A549 (cell line): Measurements from ENCODE around the gene PDZD7. TPM values are rescaled to one million over a fixed set of nuclear protein-coding genes. Genes with fewer than 3 reads are reported as not detected.
A peak's percentile ranks its signal among the peaks of the same experiment; 100 is the strongest.

Experiments
- ATAC-seq, 2 experiments: fragments of 200-7000 bp in 1 of 2; fragments of >200 bp in 1 of 2; cut with Nextera tagmentation in 1 of 2; cut with Tn5 transposase in 1 of 2; 3 replicates each; pipeline versions ENCODE4 v1.8.0 to v1.9.1; 2018 to 2020; ENCODE audit warnings: mild to moderate bottlenecking in 1 of 2, moderate library complexity in 1 of 2
- CTCF ChIA-PET: fragments of 300-600 bp; sonication (Branson Sonifier 250); formaldehyde crosslinking; extraction: SDS; loops from one replicate; lab custom pipeline; 2021; ENCODE audit warnings: antibody characterized with exemption, inconsistent platforms; lab: Yijun Ruan, JAX
- POLR2A ChIA-PET: fragments of 350-600 bp; formaldehyde crosslinking; extraction: SDS; loops from one replicate; lab custom pipeline; 2021; ENCODE audit warnings: antibody characterized with exemption, inconsistent platforms; lab: Yijun Ruan, JAX
- DNase-seq, 2 experiments: peaks; one replicate each; pipeline versions ENCODE4 v3.0.0 to v3.0.0-alpha.2; 2011 to 2016; ENCODE audit warnings: low read depth in 1 of 2, low spot score in 1 of 2
- FAIRE-seq: peaks from 2 replicates; lab custom pipeline; 2011; peaks lifted over from hg19 to GRCh38; lab: Jason Lieb, UNC
- H3K27ac ChIP-seq, 2 experiments: fragments of >200 bp; sonication (Bioruptor Twin); formaldehyde crosslinking; 3 replicates each; pipeline ENCODE4 v1.5.1; 2016 to 2017
- H3K4me1 ChIP-seq: fragments of >200 bp; sonication (Bioruptor Twin); formaldehyde crosslinking; 3 replicates; pipeline ENCODE4 v1.6.1; 2016
- H3K4me2 ChIP-seq: fragments of >200 bp; sonication (Bioruptor Twin); formaldehyde crosslinking; 3 replicates; pipeline ENCODE4 v1.6.1; 2016
- H3K4me3 ChIP-seq: fragments of >200 bp; sonication (Bioruptor Twin); formaldehyde crosslinking; 3 replicates; pipeline ENCODE4 v1.5.1; 2016
- H3K9me3 ChIP-seq: fragments of >200 bp; sonication (Bioruptor Twin); formaldehyde crosslinking; 3 replicates; pipeline ENCODE4 v1.6.1; 2016
- CBX8 ChIP-seq: fragments of 200-600 bp; sonication (generic); IDR thresholded peaks from 2 replicates; pipeline ENCODE4 v1.6.1; 2016
- CHD2 ChIP-seq: fragments of 150-350 bp; IDR thresholded peaks from 2 replicates; pipeline ENCODE4 v1.6.1; 2014; ENCODE audit warnings: low read length; ENCODE audit not compliant: partially characterized antibody
- EHF ChIP-seq: fragments of 250-450 bp; sonication (Bioruptor Pico); IDR thresholded peaks from 2 replicates; pipeline ENCODE4 v1.5.0; 2020; ENCODE audit warnings: mild to moderate bottlenecking
- EHMT2 ChIP-seq: fragments of 200-600 bp; sonication (generic); IDR thresholded peaks from 2 replicates; pipeline ENCODE4 v1.6.1; 2016; ENCODE audit warnings: antibody characterized with exemption, low read depth, mild to moderate bottlenecking, moderate library complexity
- EP300 ChIP-seq, 2 experiments: fragments of >200 bp; sonication (Bioruptor Twin); formaldehyde crosslinking; IDR thresholded peaks; 2 replicates in 1 of 2; 3 replicates in 1 of 2; pipeline ENCODE4 v1.6.1; 2016 to 2017
- ESRRA ChIP-seq: fragments of 150-350 bp; IDR thresholded peaks from 2 replicates; pipeline ENCODE4 v1.6.1; 2014; ENCODE audit warnings: mild to moderate bottlenecking, low read length, borderline replicate concordance
- FOSB ChIP-seq: fragments of 250-450 bp; sonication (Bioruptor Pico); IDR thresholded peaks from 2 replicates; pipeline ENCODE4 v1.5.0; 2020; ENCODE audit warnings: mild to moderate bottlenecking, moderate library complexity
- FOSL2 ChIP-seq, 2 experiments: fragments of 450-650 bp in 1 of 2; fragments of >200 bp in 1 of 2; sonication (Bioruptor Twin) in 1 of 2; formaldehyde crosslinking; IDR thresholded peaks; 2 replicates each; pipeline versions ENCODE4 v1.5.0 to v1.6.1; 2016 to 2020; ENCODE audit warnings: mild to moderate bottlenecking in 1 of 2, moderate library complexity in 1 of 2
- FOXS1 ChIP-seq: fragments of 250-450 bp; sonication (Bioruptor Pico); IDR thresholded peaks from 2 replicates; pipeline ENCODE4 v1.5.0; 2020; ENCODE audit warnings: mild to moderate bottlenecking, moderate library complexity
- GATA3 ChIP-seq: IDR thresholded peaks from 2 replicates; pipeline ENCODE4 v1.6.1; 2012; ENCODE audit warnings: borderline replicate concordance
- HDAC2 ChIP-seq: fragments of 200-600 bp; sonication (generic); IDR thresholded peaks from 2 replicates; pipeline ENCODE4 v1.6.1; 2016
- HES2 ChIP-seq: fragments of >200 bp; sonication (Bioruptor Twin); formaldehyde crosslinking; IDR thresholded peaks from 2 replicates; pipeline ENCODE4 v1.6.1; 2016
- JUN ChIP-seq, 2 experiments: fragments of >200 bp; sonication (Bioruptor Twin); formaldehyde crosslinking; IDR thresholded peaks; 2 replicates in 1 of 2; 3 replicates in 1 of 2; pipeline ENCODE4 v1.6.1; 2016 to 2017
- KDM5A ChIP-seq: fragments of 200-600 bp; sonication (generic); IDR thresholded peaks from 2 replicates; pipeline ENCODE4 v1.6.1; 2016; ENCODE audit warnings: antibody characterized with exemption, mild to moderate bottlenecking
- MAX ChIP-seq: IDR thresholded peaks from 2 replicates; pipeline ENCODE4 v1.6.1; 2012
- MAZ ChIP-seq: fragments of 150-350 bp; IDR thresholded peaks from 2 replicates; pipeline ENCODE4 v1.6.1; 2014; ENCODE audit warnings: antibody characterized with exemption, low read depth, low read length, borderline replicate concordance
- NFE2L2 ChIP-seq: fragments of 150-350 bp; conservative IDR thresholded peaks from 2 replicates; pipeline ENCODE4 v1.6.1; 2014; ENCODE audit warnings: low read length
- NPAS2 ChIP-seq: fragments of 250-450 bp; sonication (Bioruptor Pico); IDR thresholded peaks from 2 replicates; pipeline ENCODE4 v1.8.0; 2022; ENCODE audit warnings: mild to moderate bottlenecking, moderate library complexity, borderline replicate concordance
- PHF8 ChIP-seq: fragments of 200-600 bp; sonication (generic); IDR thresholded peaks from 2 replicates; pipeline ENCODE4 v1.6.1; 2016; ENCODE audit warnings: low read depth, mild to moderate bottlenecking, antibody characterized with exemption, moderate library complexity, borderline replicate concordance
- POLR2AphosphoS2 ChIP-seq: conservative IDR thresholded peaks from 2 replicates; pipeline ENCODE4 v1.6.1; 2012; ENCODE audit warnings: low read length, improper control_type of control experiment, inconsistent platforms
- TFCP2L1 ChIP-seq: fragments of 250-450 bp; sonication (Bioruptor Pico); IDR thresholded peaks from 2 replicates; pipeline ENCODE4 v1.5.0; 2021; ENCODE audit warnings: mild to moderate bottlenecking
- ZC3H11A ChIP-seq: fragments of 450-650 bp; IDR thresholded peaks from 2 replicates; pipeline ENCODE4 v1.6.1; 2014; ENCODE audit warnings: antibody characterized with exemption, mild to moderate bottlenecking
- ZNF302 ChIP-seq: fragments of 250-450 bp; sonication (Bioruptor Pico); IDR thresholded peaks from 2 replicates; pipeline ENCODE4 v1.9.0; 2021; ENCODE audit warnings: inconsistent platforms, mild to moderate bottlenecking, moderate library complexity
- ZSCAN20 ChIP-seq: fragments of 250-450 bp; sonication (Bioruptor Pico); IDR thresholded peaks from 2 replicates; pipeline ENCODE4 v1.8.0; 2022; ENCODE audit warnings: mild to moderate bottlenecking, moderate library complexity
- WGBS: methylation state at CpG from one replicate; pipeline ENCODE4 v1.1.6; 2017; ENCODE audit errors: missing lambda C conversion rate; 5-methylcytosine and 5-hydroxymethylcytosine counted together
- polyA plus RNA-seq, 4 experiments: library from polyadenylated mRNA; depleted of rRNA in 3 of 4; stranded (reverse); fragments of >200 nt; fragmentation: RNase III in 1 of 4; extraction: RNeasy Plus Mini Kit Qiagen cat#74134 plus additional on column Dnase treatment in 1 of 4; gene quantifications; 2 replicates in 3 of 4; 3 replicates in 1 of 4; pipeline ENCODE4 v1.2.3, GENCODE V29; 2011 to 2017

The PDZD7 gene
- polyA plus RNA-seq, 2 of the 4 experiments (the other 2 are of a cell fraction), result 0.21 to 0.56 TPM

GRCh38 chr10:101018118-101018599 is 12.8 kb downstream of the PDZD7 start:
- TF ChIP-seq CBX8, result no peak
- TF ChIP-seq POLR2AphosphoS2, result no peak
- no peak for TF ChIP-seq ZSCAN20
- TF ChIP-seq PHF8, result no peak
- TF ChIP-seq CHD2, result no peak
- TF ChIP-seq GATA3, result no peak
- TF ChIP-seq FOSB, result no peak
- TF ChIP-seq MAZ, result no peak
- TF ChIP-seq MAX, result no peak
- no peak for TF ChIP-seq KDM5A
- TF ChIP-seq EP300 (IDR thresholded peaks at IDR 0.05), result no peak
- no peak for TF ChIP-seq HES2
- no peak for TF ChIP-seq HDAC2
- TF ChIP-seq NPAS2 (CRISPR knock-in tag), result no peak
- TF ChIP-seq JUN (IDR thresholded peaks at IDR 0.05), result no peak
- no peak for TF ChIP-seq ZNF302 (CRISPR knock-in tag)
- TF ChIP-seq NFE2L2, result no peak
- no peak for TF ChIP-seq ESRRA
- ChIA-PET CTCF (interaction anchor here (1.0 to 59.3 kb wide), 9 partner anchors 15 to 503 kb away, joined by 3 to 2364 read pairs (median 4); partner anchors contain the start of genes KAZALD1, LZTS2, MRPL43 and PDZD7), POLR2A (no interaction called here)
- Histone ChIP-seq H3K4me2 (no peak overlapping the region; the same call in 2 of the 3 replicates), H3K27ac (no peak overlapping the region; a peak in 1 of 6 replicates), H3K4me1 (peaks cover 18% of the 10 kb centered on the region), H3K4me3 (no peak overlapping the region), H3K9me3 (no peaks in the 10 kb centered on the region)
- FAIRE-seq (no peak), DNase-seq (no peak), ATAC-seq (peak in 1 of 2 experiments; percentile 1; a peak in 2 of 6 replicates)
- 89% methylated on average over 19 of the region's 20 CpGs for WGBS

- Histone ChIP-seq H3K4me2 (no peak overlapping the region), H3K9me3 (no peaks in the 10 kb centered on the region), H3K27ac (no peak overlapping the region), H3K4me3 (no peak overlapping the region), H3K4me1 (peaks cover 32% of the 10 kb centered on the region)
- ATAC-seq (no peak), FAIRE-seq (no peak), DNase-seq (no peak)
- 55% methylated on average over 5 of the region's 5 CpGs for WGBS
- CTCF ChIA-PET, result interaction anchor here (1.3 to 59.3 kb wide), 4 partner anchors 16 to 125 kb away, joined by 4 to 2364 read pairs (median 490); partner anchors contain the start of genes KAZALD1, LZTS2, MRPL43 and PDZD7
- TF ChIP-seq ZC3H11A, result no peak
- TF ChIP-seq EHMT2, result no peak
- no peak for TF ChIP-seq TFCP2L1 (CRISPR knock-in tag)
- TF ChIP-seq FOXS1, result no peak
- POLR2A ChIA-PET, result interaction anchor here (0.9 to 1.5 kb wide), 2 partner anchors 19 to 22 kb away, joined by 3 to 5 read pairs; no protein-coding TSS in a partner anchor
Measured at GRCh38 chr10:101016814-101017213, 14.1 kb downstream of the PDZD7 start.

GRCh38 chr10:101015582-101015973 is 15.4 kb downstream of the PDZD7 start:
- Histone ChIP-seq H3K4me1 (peaks cover 32% of the 10 kb centered on the region), H3K4me3 (no peak overlapping the region), H3K27ac (no peak overlapping the region), H3K9me3 (no peaks in the 10 kb centered on the region), H3K4me2 (no peak overlapping the region)
- ATAC-seq, result no peak
- no peak for FAIRE-seq
- DNase-seq, result no peak
- ChIA-PET POLR2A (interaction anchor here (0.9 kb wide), 1 partner anchor 9 kb away, joined by 4 read pairs; no protein-coding TSS in a partner anchor), CTCF (interaction anchor here (2.0 to 59.3 kb wide), 7 partner anchors 18 to 271 kb away, joined by 5 to 2364 read pairs (median 22); partner anchors contain the start of genes KAZALD1, LZTS2, MRPL43 and PDZD7)
- WGBS, result 96% methylated on average over 5 of the region's 8 CpGs
- TF ChIP-seq ZSCAN20, result no peak
- no peak for TF ChIP-seq EHF (CRISPR knock-in tag)
- TF ChIP-seq FOSL2 (IDR thresholded peaks at IDR 0.05), result no peak
- no peak for TF ChIP-seq FOSL2 (CRISPR knock-in tag; IDR thresholded peaks at IDR 0.05)
